IMR-90 (cell line): Measurements from ENCODE around the gene ARMH4. TPM values are rescaled to one million over a fixed set of nuclear protein-coding genes. Genes with fewer than 3 reads are reported as not detected.

Source experiments
- ATAC-seq: fragments of 200-7000 bp; cut with Tn5 transposase; 2 replicates; pipeline ENCODE4 v1.9.1; 2020; ENCODE audit warnings: low read depth, mild to moderate bottlenecking, moderate library complexity
- BruUV-seq: library from RNA; stranded (reverse); fragments of 400-500 nt; replicated peaks from 2 replicates; lab custom pipeline; 2021; lab: Mats Ljungman, UMichigan
- CTCF ChIA-PET: fragments of 300-600 bp; formaldehyde crosslinking; extraction: SDS; loops from one replicate; lab custom pipeline; 2021; ENCODE audit warnings: antibody characterized with exemption; lab: Yijun Ruan, JAX
- POLR2A ChIA-PET: fragments of 300-600 bp; sonication (Branson Sonifier 250); formaldehyde crosslinking; loops from one replicate; lab custom pipeline; 2022; ENCODE audit warnings: antibody characterized with exemption; ENCODE audit not compliant: unreplicated experiment; lab: Charles Lee
- DNase-seq: peaks from one replicate; pipeline ENCODE4 v3.0.0; 2013
- H2AFZ ChIP-seq: replicated peaks from 2 replicates; pipeline ENCODE3; 2013; ENCODE audit warnings: low read length, mild to moderate bottlenecking; ENCODE audit not compliant: poor library complexity
- H2AK5ac ChIP-seq: 2 replicates; pipeline ENCODE4 v1.6.1; 2013; ENCODE audit warnings: low read depth, low read length, inconsistent platforms
- H2AK9ac ChIP-seq: replicated peaks from 2 replicates; pipeline ENCODE3; 2013; ENCODE audit warnings: mild to moderate bottlenecking, low read depth, low read length, moderate library complexity; ENCODE audit not compliant: poor library complexity
- H2BK120ac ChIP-seq: 2 replicates; pipeline ENCODE4 v1.6.1; 2013; ENCODE audit warnings: low read depth, low read length, inconsistent platforms
- H2BK15ac ChIP-seq: 3 replicates; pipeline ENCODE4 v1.6.1; 2013; ENCODE audit warnings: low read depth, low read length, inconsistent platforms
- H2BK20ac ChIP-seq: 2 replicates; pipeline ENCODE4 v1.6.1; 2013; ENCODE audit warnings: low read depth, mild to moderate bottlenecking, inconsistent platforms, low read length, moderate library complexity
- H2BK5ac ChIP-seq: 2 replicates; pipeline ENCODE4 v1.6.1; 2013; ENCODE audit warnings: mild to moderate bottlenecking, low read depth, low read length, inconsistent platforms; ENCODE audit not compliant: poor library complexity, severe bottlenecking
- H3K14ac ChIP-seq: replicated peaks from 2 replicates; pipeline ENCODE4 v1.6.1; 2013; ENCODE audit warnings: low read depth, low read length, inconsistent platforms
- H3K18ac ChIP-seq: 2 replicates; pipeline ENCODE4 v1.6.1; 2013; ENCODE audit warnings: low read depth, low read length, control low read depth
- H3K23ac ChIP-seq: 2 replicates; pipeline ENCODE4 v1.6.1; 2013; ENCODE audit warnings: low read depth, low read length, inconsistent platforms
- H3K27ac ChIP-seq: 2 replicates; pipeline ENCODE4 v1.5.1; 2013; ENCODE audit warnings: mild to moderate bottlenecking, control low read depth, low read length; ENCODE audit not compliant: insufficient read depth
- H3K27me3 ChIP-seq: 2 replicates; pipeline ENCODE4 v1.6.1; 2013; ENCODE audit warnings: low read length; ENCODE audit not compliant: control insufficient read depth, insufficient read depth
- H3K36me3 ChIP-seq: 2 replicates; pipeline ENCODE4 v1.6.1; 2013; ENCODE audit warnings: low read length, mixed read lengths; ENCODE audit not compliant: control insufficient read depth, insufficient read depth
- H3K4ac ChIP-seq: 2 replicates; pipeline ENCODE4 v1.6.1; 2013; ENCODE audit warnings: low read depth, low read length, inconsistent platforms
- H3K4me1 ChIP-seq: 2 replicates; pipeline ENCODE4 v1.6.1; 2013; ENCODE audit warnings: low read length, mixed read lengths; ENCODE audit not compliant: control insufficient read depth, insufficient read depth
- H3K4me2 ChIP-seq: 2 replicates; pipeline ENCODE4 v1.6.1; 2013; ENCODE audit warnings: low read depth, mild to moderate bottlenecking, control low read depth, low read length, moderate library complexity
- H3K4me3 ChIP-seq: 2 replicates; pipeline ENCODE4 v1.5.1; 2013; ENCODE audit warnings: low read depth, mild to moderate bottlenecking, control low read depth, low read length, moderate library complexity; ENCODE audit not compliant: insufficient read depth
- H3K56ac ChIP-seq: 2 replicates; pipeline ENCODE4 v1.6.1; 2013; ENCODE audit warnings: low read length, inconsistent platforms; ENCODE audit not compliant: insufficient read depth; ENCODE audit errors: extremely low read depth
- H3K79me1 ChIP-seq, 2 experiments: 2 replicates each; pipeline ENCODE4 v1.6.1; 2013; ENCODE audit warnings: low read length in 2 of 2, inconsistent platforms in 1 of 2, low read depth in 1 of 2
- H3K9ac ChIP-seq: 2 replicates; pipeline ENCODE4 v1.6.1; 2013; ENCODE audit warnings: low read depth, low read length, control low read depth
- H3K9me1 ChIP-seq: 2 replicates; pipeline ENCODE4 v1.6.1; 2013; ENCODE audit warnings: low read length, inconsistent platforms; ENCODE audit not compliant: insufficient read depth
- H3K9me3 ChIP-seq: 2 replicates; pipeline ENCODE4 v1.6.1; 2013; ENCODE audit warnings: low read length; ENCODE audit not compliant: control insufficient read depth, insufficient read depth
- H4K20me1 ChIP-seq: 2 replicates; pipeline ENCODE4 v1.6.1; 2013; ENCODE audit warnings: low read length, inconsistent platforms; ENCODE audit not compliant: insufficient read depth
- H4K5ac ChIP-seq: 2 replicates; pipeline ENCODE4 v1.6.1; 2013; ENCODE audit warnings: mild to moderate bottlenecking, low read depth, low read length, control low read depth
- H4K8ac ChIP-seq, 2 experiments: 2 replicates each; pipeline ENCODE4 v1.6.1; 2013; ENCODE audit warnings: low read depth in 2 of 2, low read length in 2 of 2, control low read depth in 1 of 2, inconsistent platforms in 1 of 2
- H4K91ac ChIP-seq: 2 replicates; pipeline ENCODE4 v1.6.1; 2013; ENCODE audit warnings: low read depth, low read length, inconsistent platforms; ENCODE audit not compliant: insufficient read depth
- BHLHE40 ChIP-seq: fragments of 150-350 bp; IDR thresholded peaks from 2 replicates; pipeline ENCODE4 v1.6.1; 2016; ENCODE audit warnings: mild to moderate bottlenecking, low read depth, low read length
- CTCF ChIP-seq: conservative IDR thresholded peaks from 2 replicates; pipeline ENCODE4 v1.5.1; 2012; ENCODE audit warnings: mild to moderate bottlenecking, low read depth, low read length, improper control_type of control experiment
- ELK1 ChIP-seq: fragments of 150-350 bp; IDR thresholded peaks from 2 replicates; pipeline ENCODE4 v1.6.1; 2016; ENCODE audit warnings: low read depth, mild to moderate bottlenecking, low read length, moderate library complexity, borderline replicate concordance
- FOS ChIP-seq: fragments of 150-350 bp; IDR thresholded peaks from 2 replicates; pipeline ENCODE4 v1.6.1; 2016; ENCODE audit warnings: low read depth, low read length
- MXI1 ChIP-seq: IDR thresholded peaks from 2 replicates; pipeline ENCODE4 v1.6.1; 2012; ENCODE audit warnings: low read depth, mild to moderate bottlenecking, low read length, moderate library complexity, borderline replicate concordance
- RCOR1 ChIP-seq: IDR thresholded peaks from 2 replicates; pipeline ENCODE4 v1.6.1; 2012; ENCODE audit warnings: mild to moderate bottlenecking, low read length, improper control_type of control experiment; ENCODE audit not compliant: insufficient replicate concordance
- RFX5 ChIP-seq: IDR thresholded peaks from 2 replicates; pipeline ENCODE4 v1.8.0; 2012; ENCODE audit warnings: low read depth, mild to moderate bottlenecking, low read length, moderate library complexity
- SMC3 ChIP-seq: fragments of 150-350 bp; IDR thresholded peaks from 2 replicates; pipeline ENCODE4 v1.6.1; 2016; ENCODE audit warnings: low read depth, mild to moderate bottlenecking, antibody characterized with exemption, low read length, moderate library complexity
- USF2 ChIP-seq: fragments of 150-350 bp; IDR thresholded peaks from 2 replicates; pipeline ENCODE4 v1.6.1; 2017; ENCODE audit warnings: mild to moderate bottlenecking, antibody characterized with exemption, low read length, low read depth
- WGBS, 2 experiments: methylation state at CpG; one replicate each; pipeline versions ENCODE4 v1.1.5 to v1.1.7; 2013; ENCODE audit warnings: missing lambda C conversion rate in 2 of 2; ENCODE audit not compliant: insufficient read length in 1 of 2; ENCODE audit errors: extremely low coverage in 2 of 2; 5-methylcytosine and 5-hydroxymethylcytosine counted together
- dilution Hi-C: fragments of 300-500 bp; cut with HindIII; formaldehyde crosslinking; loops from one replicate; pipeline ENCODE4 v1.14.3; 2018; ENCODE audit warnings: low sequenced_read_pairs; ENCODE audit not compliant: unreplicated experiment
- in situ Hi-C: fragments of 300-500 bp; cut with MboI; formaldehyde crosslinking; loops from 3 replicates; pipeline ENCODE4 v1.14.3; 2019; ENCODE audit warnings: low sequenced_read_pairs, inconsistent platforms, mixed read lengths
- intact Hi-C: fragments of 100-400 bp; cut with micrococcal nuclease; formaldehyde crosslinking; loops from 2 replicates; pipeline ENCODE4 v1.10.0; 2022
- polyA plus RNA-seq, 3 experiments: library from polyadenylated mRNA; depleted of rRNA; stranded (reverse); fragments of >200 nt; gene quantifications; 2 replicates each; pipeline ENCODE4 v1.2.3, GENCODE V29; 2012; ENCODE audit warnings: low replicate concordance in 1 of 3
- total RNA-seq: library from RNA; depleted of rRNA; stranded (reverse); fragments of >200 nt; gene quantifications from 2 replicates; pipeline ENCODE4 v1.2.3, GENCODE V29; 2012

ARMH4 gene
- total and polyA plus RNA-seq, 2 of the 4 experiments (the other 2 are of a cell fraction), result 4.6 to 5.6 TPM

GRCh38 chr14:57974896-57975295 lies 177.1 kb downstream of the ARMH4 start:
- no peaks in the 10 kb centered on the region for H3K4me1 ChIP-seq
- dilution Hi-C loops, result no loop called here
- no peak overlapping the region for H4K5ac ChIP-seq
- H3K18ac ChIP-seq, result no peak overlapping the region
- intact Hi-C loops, result no loop called here
- no peak overlapping the region for H2AK5ac ChIP-seq
- H3K4ac ChIP-seq, result no peak overlapping the region
- H3K14ac ChIP-seq, result no peak overlapping the region
- no peaks in the 10 kb centered on the region for H4K20me1 ChIP-seq
- H2BK120ac ChIP-seq, result no peak overlapping the region
- H3K9ac ChIP-seq, result no peak overlapping the region
- ChIA-PET CTCF (no interaction called here), POLR2A (no interaction called here)
- no peaks in the 10 kb centered on the region for H3K9me1 ChIP-seq
- no peak for DNase-seq
- H3K56ac ChIP-seq, result no peak overlapping the region
- H3K4me2 ChIP-seq, result no peak overlapping the region
- H3K36me3 ChIP-seq, result no peaks in the 10 kb centered on the region
- BruUV-seq, result no TSS peak
- no peak overlapping the region for H2AFZ ChIP-seq
- no peak overlapping the region for H4K91ac ChIP-seq
- no peaks in the 10 kb centered on the region for H3K9me3 ChIP-seq
- H3K27ac ChIP-seq, result no peak overlapping the region
- no CpG with 5 or more reads among the region's 1 CpG for WGBS, 2 experiments
- H3K4me3 ChIP-seq, result no peak overlapping the region
- no peak overlapping the region for H2BK15ac ChIP-seq
- no peak for ATAC-seq
- no peaks in the 10 kb centered on the region for H3K79me1 ChIP-seq
- H3K23ac ChIP-seq, result no peak overlapping the region
- no peak overlapping the region for H4K8ac ChIP-seq
- no peak overlapping the region for H2AK9ac ChIP-seq
- TF ChIP-seq CTCF, result no peak
- no peak for TF ChIP-seq MXI1
- TF ChIP-seq RFX5, result no peak
- no peak for TF ChIP-seq USF2
- TF ChIP-seq SMC3, result no peak
- no peak for TF ChIP-seq RCOR1
- no peak for TF ChIP-seq ELK1
- no peak for TF ChIP-seq BHLHE40
- TF ChIP-seq FOS, result no peak
- no peaks in the 10 kb centered on the region for H3K27me3 ChIP-seq
- no peak overlapping the region for H2BK20ac ChIP-seq
- no peak overlapping the region for H2BK5ac ChIP-seq
- in situ Hi-C loops, result no loop called here
